HepG2 (cell line): ENCODE results near the gene NKX1-2. TPM values are rescaled to one million over a fixed set of nuclear protein-coding genes. Genes with fewer than 3 reads are reported as not detected.
A peak's percentile ranks its signal among the peaks of the same experiment; 100 is the strongest.

Experiments
- ATF1 ChIP-seq: IDR thresholded peaks from 2 replicates; pipeline ENCODE4 v1.6.1; 2016; ENCODE audit warnings: mild to moderate bottlenecking, control low read depth
- E2F2 ChIP-seq: sonication (generic); formaldehyde crosslinking; IDR thresholded peaks from 2 replicates; pipeline ENCODE4 v1.4.0; 2020; ENCODE audit warnings: missing genetic modification reagents, borderline replicate concordance
- E2F5 ChIP-seq: sonication (generic); formaldehyde crosslinking; conservative IDR thresholded peaks from 2 replicates; pipeline ENCODE4 v1.4.0; 2020; ENCODE audit warnings: missing genetic modification reagents
- FUBP1 ChIP-seq: sonication (generic); formaldehyde crosslinking; IDR thresholded peaks from 2 replicates; pipeline ENCODE4 v1.5.1; 2020; ENCODE audit warnings: missing genetic modification reagents, mild to moderate bottlenecking, borderline replicate concordance
- GPN1 ChIP-seq: sonication (generic); formaldehyde crosslinking; IDR thresholded peaks from 2 replicates; pipeline ENCODE4 v1.5.1; 2020; ENCODE audit warnings: missing genetic modification reagents, borderline replicate concordance
- LRRFIP1 ChIP-seq: sonication (generic); formaldehyde crosslinking; conservative IDR thresholded peaks from 2 replicates; pipeline ENCODE4 v1.4.0; 2020; ENCODE audit warnings: missing genetic modification reagents
- MATR3 ChIP-seq: sonication (generic); formaldehyde crosslinking; IDR thresholded peaks from 2 replicates; pipeline ENCODE4 v1.4.0; 2020; ENCODE audit warnings: missing genetic modification reagents
- NFE2L2 ChIP-seq: fragments of 150-350 bp; IDR thresholded peaks from 2 replicates; pipeline ENCODE4 v1.6.1; 2014; ENCODE audit warnings: low read length
- NPAS2 ChIP-seq: sonication (generic); formaldehyde crosslinking; IDR thresholded peaks from 2 replicates; pipeline ENCODE4 v1.8.0; 2022; ENCODE audit warnings: mild to moderate bottlenecking, missing genetic modification reagents, borderline replicate concordance
- NR3C1 ChIP-seq: sonication (generic); formaldehyde crosslinking; IDR thresholded peaks from 2 replicates; pipeline ENCODE4 v1.4.0; 2020; ENCODE audit warnings: missing genetic modification reagents
- RBM39 ChIP-seq: fragments of 200-400 bp; formaldehyde crosslinking; IDR thresholded peaks from one replicate; pipeline ENCODE4 v1.6.1; 2018; ENCODE audit warnings: antibody characterized with exemption, mild to moderate bottlenecking, low read depth, low read length; ENCODE audit not compliant: poor library complexity, severe bottlenecking
- SMAD3 ChIP-seq: sonication (generic); formaldehyde crosslinking; IDR thresholded peaks from 2 replicates; pipeline ENCODE4 v1.4.0; 2020; ENCODE audit warnings: missing genetic modification reagents
- SSRP1 ChIP-seq: IDR thresholded peaks from 2 replicates; pipeline ENCODE4 v1.6.1; 2016; ENCODE audit warnings: control low read depth
- ZBTB8A ChIP-seq: sonication (generic); formaldehyde crosslinking; IDR thresholded peaks from 2 replicates; pipeline ENCODE4 v1.4.0; 2020; ENCODE audit warnings: mild to moderate bottlenecking, low read depth, missing genetic modification reagents, borderline replicate concordance
- ZNF12 ChIP-seq: sonication (generic); formaldehyde crosslinking; IDR thresholded peaks from 2 replicates; pipeline ENCODE4 v1.5.0; 2020; ENCODE audit warnings: missing genetic modification reagents
- ZNF143 ChIP-seq: sonication (generic); formaldehyde crosslinking; IDR thresholded peaks from 2 replicates; pipeline ENCODE4 v1.4.0; 2020; ENCODE audit warnings: missing genetic modification reagents
- ZNF30 ChIP-seq: sonication (generic); formaldehyde crosslinking; IDR thresholded peaks from 2 replicates; pipeline ENCODE4 v1.5.0; 2020; ENCODE audit warnings: mild to moderate bottlenecking, missing genetic modification reagents
- ZNF460 ChIP-seq: sonication (generic); formaldehyde crosslinking; IDR thresholded peaks from 2 replicates; pipeline ENCODE4 v1.5.1; 2020; ENCODE audit warnings: missing genetic modification reagents, mild to moderate bottlenecking, borderline replicate concordance
- ZNF550 ChIP-seq: sonication (generic); formaldehyde crosslinking; IDR thresholded peaks from 2 replicates; pipeline ENCODE4 v1.4.0; 2020; ENCODE audit warnings: mild to moderate bottlenecking, missing genetic modification reagents, borderline replicate concordance
- ZNF562 ChIP-seq: sonication (generic); formaldehyde crosslinking; IDR thresholded peaks from 2 replicates; pipeline ENCODE4 v1.8.0; 2022; ENCODE audit warnings: missing genetic modification reagents, borderline replicate concordance
- ZNF891 ChIP-seq: sonication (generic); formaldehyde crosslinking; IDR thresholded peaks from 2 replicates; pipeline ENCODE4 v1.5.0; 2020; ENCODE audit warnings: mild to moderate bottlenecking, missing genetic modification reagents
- ZSCAN21 ChIP-seq: sonication (generic); formaldehyde crosslinking; IDR thresholded peaks from 2 replicates; pipeline ENCODE4 v1.8.0; 2022; ENCODE audit warnings: mild to moderate bottlenecking, missing genetic modification reagents, moderate library complexity, borderline replicate concordance
- ZSCAN29 ChIP-seq: sonication (generic); formaldehyde crosslinking; conservative IDR thresholded peaks from 2 replicates; pipeline ENCODE4 v1.4.0; 2020; ENCODE audit warnings: mild to moderate bottlenecking, missing genetic modification reagents
- polyA plus RNA-seq, 8 experiments: library from polyadenylated mRNA; depleted of rRNA in 3 of 8; stranded (reverse) in 7 of 8; unstranded in 1 of 8; fragments of >200 nt; fragmentation: Illumina TruSeq in 4 of 8; extraction: Trizol in 4 of 8; gene quantifications; 2 replicates each; pipeline versions ENCODE4 v1.2.1 to v1.2.3, GENCODE V29; 2011 to 2016; ENCODE audit warnings: low read depth in 4 of 8, missing spikeins in 1 of 8, mixed read lengths in 1 of 8; ENCODE audit not compliant: insufficient read depth in 1 of 8
- total RNA-seq, 5 experiments: library from RNA; depleted of rRNA; stranded (reverse); fragments of >200 nt; fragmentation: Illumina TruSeq; extraction: Trizol; gene quantifications; 2 replicates each; pipeline ENCODE4 v1.2.3, GENCODE V29; 2016; ENCODE audit warnings: low read depth in 1 of 5

The NKX1-2 gene
- total and polyA plus RNA-seq, 2 of the 13 experiments (the other 11 are each of a cell fraction or from before 2014, with no cell fraction given) = not detected

GRCh38 chr10:124470544-124471434, 21.0 kb upstream of the NKX1-2 start (continued):
- TF ChIP-seq LRRFIP1 (CRISPR knock-in tag) (no peak), E2F2 (CRISPR knock-in tag) (no peak), NR3C1 (CRISPR knock-in tag) (no peak), ZSCAN21 (peak; percentile 53; the same call in 1 of the 2 replicates), ATF1 (CRISPR knock-in tag) (peak; percentile 62), GPN1 (CRISPR knock-in tag) (no peak), ZSCAN29 (no peak), ZNF30 (CRISPR knock-in tag) (no peak), RBM39 (no peak), ZNF460 (CRISPR knock-in tag) (peak; percentile 33; the same call in 1 of the 2 replicates), ZNF550 (CRISPR knock-in tag) (no peak), ZNF143 (CRISPR knock-in tag) (peak; percentile 41; the same call in 1 of the 2 replicates), ZBTB8A (CRISPR knock-in tag) (no peak), FUBP1 (CRISPR knock-in tag) (no peak), ZNF891 (CRISPR knock-in tag) (no peak; the same call in 1 of the 2 replicates), NFE2L2 (0 out of 2 replicates have a peak, but pooled peaks have one; percentile 14), SMAD3 (CRISPR knock-in tag) (peak; percentile 92), ZNF562 (no peak), SSRP1 (CRISPR knock-in tag) (peak; percentile 67; the same call in 1 of the 2 replicates), ZNF12 (CRISPR knock-in tag) (peak; percentile 87), NPAS2 (CRISPR knock-in tag) (no peak), MATR3 (CRISPR knock-in tag) (no peak), E2F5 (CRISPR knock-in tag) (no peak)
